HT1080 (cell line): ENCODE data around the gene RPRD2. TPM values are rescaled to one million over a fixed set of nuclear protein-coding genes. Genes with fewer than 3 reads are reported as not detected.
A peak's percentile ranks its signal among the peaks of the same experiment; 100 is the strongest.
"Not testable (repeated sequence)": the region's sequence is repeated elsewhere in the genome, so short reads cannot be mapped to it uniquely, and the experiment has no call there.

Experiments used
- DNase-seq: peaks from one replicate; pipeline ENCODE4 v3.0.0-alpha.2; 2015; ENCODE audit warnings: low read depth
- total RNA-seq: library from RNA; depleted of rRNA; stranded (reverse); fragments of >200 nt; shearing (Covaris generic); gene quantifications from 2 replicates; pipeline ENCODE4 v1.2.3, GENCODE V29; 2014

RPRD2 gene
- total RNA-seq, 1 experiment from 2014 or later = 8.7 TPM

GRCh38 chr1:150388241-150388640 is 24.3 kb downstream of the RPRD2 start:
- no peak for DNase-seq

DNA sequence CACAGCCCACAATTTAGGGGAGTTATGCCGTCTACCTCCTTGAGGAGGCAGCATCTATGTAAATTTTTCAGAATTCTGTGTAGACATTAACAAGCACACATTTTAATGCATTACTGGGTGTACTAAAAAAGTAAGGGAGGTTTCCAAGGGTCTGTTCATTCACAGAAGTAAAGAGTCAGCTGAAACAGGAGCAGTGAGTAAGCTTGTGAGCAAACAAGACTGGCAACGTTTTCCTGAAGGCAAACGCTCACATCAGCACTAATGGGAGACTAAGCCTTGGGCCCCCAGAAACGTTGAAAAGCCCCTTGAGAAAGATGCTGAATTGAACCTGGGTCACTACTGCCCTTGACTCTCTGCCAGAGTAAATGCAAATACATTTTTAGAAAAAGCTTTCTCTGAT is 25.7 kb downstream of the RPRD2 start:
- DNase-seq = no peak

DNA sequence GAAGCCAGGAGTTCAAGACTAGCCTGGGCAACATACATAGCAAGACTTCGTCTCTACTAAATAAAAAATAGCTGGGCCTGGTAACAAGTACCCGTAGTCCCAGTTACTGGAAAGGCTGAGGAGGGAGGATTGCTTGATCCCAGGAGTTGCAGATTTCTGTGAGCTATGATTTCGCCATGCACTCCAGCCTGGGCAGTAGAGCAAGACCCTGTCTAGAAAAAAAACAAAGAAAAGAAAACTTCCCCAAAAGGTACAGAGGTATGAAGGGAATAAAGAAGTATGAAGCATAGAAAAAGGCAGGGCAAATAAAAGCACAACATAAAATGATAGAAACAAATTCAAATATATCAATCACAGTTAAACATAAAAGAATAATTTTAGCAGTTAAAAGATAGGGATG is 28.7 kb downstream of the RPRD2 start:
- no peak for DNase-seq

DNA sequence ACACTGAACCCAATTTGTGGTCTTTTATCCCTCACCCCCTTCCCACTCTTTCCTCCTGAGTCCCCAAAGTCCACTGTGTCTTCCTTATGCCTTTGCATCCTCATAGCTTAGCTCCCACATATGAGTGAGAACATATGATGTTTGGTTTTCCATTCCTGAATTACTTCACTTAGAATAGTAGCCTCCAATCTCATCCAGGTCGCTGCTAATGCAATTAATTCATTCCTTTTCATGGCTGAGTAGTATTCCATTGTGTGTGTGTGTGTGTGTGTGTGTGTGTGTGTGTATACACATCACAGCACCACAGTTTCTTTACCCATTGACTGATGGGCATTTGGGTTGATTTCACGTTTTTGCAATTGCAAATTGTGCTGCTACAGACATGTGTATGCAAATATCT is 31.2 kb downstream of the RPRD2 start:
- DNase-seq = not testable (repeated sequence)

DNA sequence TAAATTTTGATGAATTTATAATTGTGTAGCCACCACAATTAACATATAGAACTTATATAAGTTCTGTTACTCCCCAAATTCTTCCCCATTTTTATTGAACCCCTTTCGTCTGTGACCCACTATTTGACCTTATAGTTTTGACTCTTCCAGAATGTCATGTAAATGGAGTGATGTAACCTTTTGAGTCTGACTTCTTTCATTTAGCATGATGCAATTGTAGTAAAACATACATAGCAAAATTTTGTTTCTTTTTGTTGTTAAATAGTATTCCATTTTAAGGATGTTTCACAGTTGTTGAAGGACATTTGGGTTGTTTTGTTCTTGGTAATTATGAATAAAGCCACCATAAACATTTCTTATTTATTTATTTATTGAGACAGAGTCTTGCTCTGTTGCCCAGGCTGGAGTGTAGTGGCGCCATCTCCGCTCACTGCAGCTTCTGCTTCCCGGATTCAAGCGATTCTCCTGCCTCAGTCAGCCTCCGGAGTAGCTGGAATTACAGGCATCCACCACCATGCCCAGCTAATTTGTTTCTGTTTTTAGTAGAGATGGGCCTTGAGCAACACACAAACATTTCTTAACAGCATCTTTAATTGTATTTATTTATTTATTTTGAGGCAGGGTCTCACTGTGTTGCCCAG is 33.6 kb downstream of the RPRD2 start:
- DNase-seq = no peak

DNA sequence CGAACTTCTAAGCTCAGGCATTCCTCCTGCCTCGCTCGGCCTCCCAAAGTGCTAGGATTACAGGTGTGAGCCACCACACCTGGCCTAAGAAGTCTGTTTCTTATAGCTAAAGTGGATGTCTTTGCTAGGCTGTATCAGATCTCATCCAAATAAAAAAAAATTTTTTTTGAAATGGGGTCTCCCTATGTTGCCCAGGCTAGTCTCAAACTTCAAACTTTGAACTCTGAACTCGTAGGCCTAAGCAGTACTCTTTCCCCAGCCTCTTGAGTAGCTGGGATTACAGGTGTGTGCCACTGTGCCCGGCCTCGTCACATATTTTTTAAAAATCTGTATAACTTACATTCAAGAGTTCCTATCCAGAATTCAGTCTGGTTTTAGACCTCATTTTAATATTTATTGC is 40.5 kb downstream of the RPRD2 start:
- no peak for DNase-seq

- no peak for DNase-seq
Observed at GRCh38 chr1:150405660-150406059, 41.7 kb downstream of the RPRD2 start.

GRCh38 chr1:150406483-150406882 is 42.5 kb downstream of the RPRD2 start:
- DNase-seq = peak; percentile 2

GRCh38 chr1:150407330-150407729 is 43.4 kb downstream of the RPRD2 start:
- DNase-seq = no peak

DNA sequence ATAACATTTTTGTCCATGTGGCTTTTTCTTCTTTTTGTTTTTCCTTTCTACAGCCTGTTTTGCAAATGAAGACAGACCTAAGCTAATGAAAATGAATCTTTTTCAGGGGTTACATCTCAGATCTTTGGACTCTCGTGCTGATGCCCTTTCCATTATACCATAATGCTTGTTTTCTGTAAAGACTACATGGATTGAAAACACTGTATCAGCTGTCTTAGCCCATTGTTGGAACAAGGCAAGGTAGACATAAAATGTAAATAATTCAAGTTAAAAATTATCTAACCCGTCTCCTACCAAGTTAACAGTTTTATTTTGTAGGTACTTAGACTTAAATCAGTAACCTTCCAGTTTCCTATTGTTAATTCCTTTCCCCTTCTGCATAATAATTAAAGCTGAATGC is 44.9 kb downstream of the RPRD2 start:
- no peak for DNase-seq

DNA sequence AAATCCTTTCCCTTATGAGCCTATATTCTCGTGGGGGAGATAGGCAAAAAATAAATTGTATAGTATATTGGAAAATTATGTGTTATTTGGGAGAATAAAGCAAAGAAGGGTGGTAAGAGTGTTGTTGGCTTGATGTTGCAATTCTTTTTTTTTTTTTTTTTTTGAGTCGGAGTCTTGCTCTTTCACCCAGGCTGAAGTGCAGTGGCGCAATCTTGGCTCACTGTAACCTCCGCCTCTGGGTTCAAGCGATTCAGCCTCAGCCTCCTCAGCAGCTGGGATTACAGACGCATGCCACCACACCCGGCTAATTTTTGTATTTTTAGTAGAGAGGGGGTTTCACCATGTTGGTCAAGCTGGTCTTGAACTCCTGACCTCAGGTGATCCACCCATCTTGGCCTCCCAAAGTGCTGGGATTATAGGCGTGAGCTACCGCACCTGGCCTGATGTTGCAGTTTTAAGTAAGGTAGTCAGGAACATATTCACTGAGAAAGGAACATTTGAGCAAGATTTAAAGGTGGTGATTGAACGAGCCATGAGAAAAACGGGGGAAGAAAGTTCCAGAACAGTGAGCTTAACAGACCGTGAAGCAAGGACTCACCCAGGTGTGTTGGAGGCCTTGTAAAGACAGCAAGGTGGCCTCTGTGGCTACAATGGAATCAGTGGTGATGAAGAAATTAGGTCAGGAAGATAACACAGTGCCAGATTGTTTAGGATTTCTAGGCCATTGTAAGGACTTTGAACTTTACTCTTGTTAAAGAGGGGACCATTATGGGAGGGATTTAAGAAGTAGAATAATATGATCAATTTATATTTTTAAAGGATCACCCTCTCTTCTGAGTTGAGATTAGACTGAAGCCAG is 45.8 kb downstream of the RPRD2 start:
- DNase-seq = no peak

- peak; percentile 23 for DNase-seq
Observed at GRCh38 chr1:150410582-150411101, 46.7 kb downstream of the RPRD2 start.

DNA sequence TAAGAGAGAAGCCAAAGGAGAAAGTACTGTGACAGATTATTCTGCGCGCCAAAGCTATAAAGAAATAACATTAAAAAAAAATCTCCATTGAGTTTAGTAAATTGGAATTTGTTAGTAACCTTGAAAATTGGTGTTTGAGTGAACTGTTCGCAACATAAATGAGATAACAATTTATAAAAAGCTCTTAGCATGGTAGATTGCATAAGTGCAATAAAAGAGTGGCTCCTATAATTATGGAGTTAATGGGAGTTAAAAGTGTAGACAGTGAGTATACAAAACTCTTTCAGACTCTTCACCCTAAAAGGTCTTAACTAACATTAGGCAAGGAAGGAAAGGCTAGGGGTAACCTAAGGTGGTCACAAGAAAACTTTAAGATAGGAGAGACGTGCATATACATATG is 50.6 kb downstream of the RPRD2 start:
- DNase-seq = no peak

DNA sequence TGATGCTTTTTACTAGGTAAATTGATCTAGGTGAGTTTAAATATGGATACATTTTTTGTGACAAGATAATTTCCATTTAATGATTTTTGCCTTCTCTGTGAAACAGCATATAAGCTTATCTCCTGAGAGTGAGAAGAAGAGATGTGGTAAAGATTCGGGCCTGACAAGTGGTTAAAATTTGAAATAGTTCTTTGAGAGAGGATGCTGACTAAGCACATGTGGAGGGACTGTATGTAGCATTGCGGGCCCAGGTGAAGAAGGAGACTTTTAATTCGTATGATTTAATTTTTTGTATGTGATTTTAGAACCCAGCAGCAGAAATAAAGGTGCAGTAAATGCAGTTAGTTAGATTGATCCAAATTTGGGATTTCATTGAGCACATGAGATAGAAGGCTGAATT is 51.9 kb downstream of the RPRD2 start:
- DNase-seq = no peak

DNA sequence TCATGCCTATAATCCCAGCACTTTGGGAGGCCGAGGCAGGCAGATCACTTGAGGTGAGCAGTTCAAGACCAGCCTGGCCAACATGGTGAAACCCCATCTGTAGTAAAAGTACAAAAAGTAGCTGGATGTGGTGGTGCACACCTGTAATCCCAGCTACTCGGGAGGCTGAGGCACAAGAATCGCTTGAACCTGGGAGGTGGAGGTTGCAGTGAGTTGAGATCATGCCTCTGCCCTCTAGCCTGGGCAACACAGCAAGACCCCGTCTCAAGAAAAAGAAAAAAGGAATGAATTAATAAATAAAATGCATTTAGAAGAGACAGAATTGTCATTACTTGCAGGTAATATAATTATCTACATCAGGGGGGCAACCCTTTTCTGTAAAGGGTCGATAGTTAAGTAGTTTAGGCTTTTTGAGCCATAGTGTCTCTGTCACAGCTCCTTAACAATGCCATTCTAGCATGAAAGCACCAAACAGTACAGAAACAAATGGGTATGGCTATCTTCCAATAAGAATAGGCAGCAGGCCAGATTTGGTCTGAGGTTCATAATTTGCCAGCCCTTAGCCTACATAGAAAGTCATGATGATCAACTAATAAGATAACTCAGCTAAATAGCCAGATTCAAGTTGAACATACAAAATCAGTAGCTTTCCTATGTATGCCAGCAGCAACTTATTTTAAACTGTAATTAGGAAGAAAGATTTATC is 56.8 kb downstream of the RPRD2 start:
- no peak for DNase-seq

- no peak for DNase-seq
Observed at GRCh38 chr1:150422541-150422940, 58.6 kb downstream of the RPRD2 start.

- DNase-seq = no peak
Observed at GRCh38 chr1:150429805-150430204, 65.9 kb downstream of the RPRD2 start.

DNA sequence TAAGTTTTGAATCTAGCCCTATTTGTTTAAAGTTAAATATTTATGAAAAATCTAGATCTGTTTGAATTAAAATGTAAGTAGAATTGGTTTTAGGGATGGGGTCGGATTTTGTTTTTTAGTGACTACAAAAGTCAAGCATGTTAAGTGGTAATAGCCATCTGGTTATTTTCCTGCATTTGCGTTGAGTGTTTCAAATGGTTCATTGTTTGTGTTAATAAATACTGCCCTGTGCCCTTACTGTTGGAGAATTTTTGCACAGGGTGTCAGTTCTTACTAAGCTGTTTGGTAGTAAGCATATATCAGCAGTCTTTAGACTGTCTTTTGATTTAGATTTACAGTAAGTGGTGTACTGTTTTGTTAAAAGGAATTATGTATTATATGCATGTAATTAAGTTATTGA is 77.2 kb downstream of the RPRD2 start:
- DNase-seq = no peak

- no peak for DNase-seq
Observed at GRCh38 chr1:150444232-150444631, 80.3 kb downstream of the RPRD2 start.

DNA sequence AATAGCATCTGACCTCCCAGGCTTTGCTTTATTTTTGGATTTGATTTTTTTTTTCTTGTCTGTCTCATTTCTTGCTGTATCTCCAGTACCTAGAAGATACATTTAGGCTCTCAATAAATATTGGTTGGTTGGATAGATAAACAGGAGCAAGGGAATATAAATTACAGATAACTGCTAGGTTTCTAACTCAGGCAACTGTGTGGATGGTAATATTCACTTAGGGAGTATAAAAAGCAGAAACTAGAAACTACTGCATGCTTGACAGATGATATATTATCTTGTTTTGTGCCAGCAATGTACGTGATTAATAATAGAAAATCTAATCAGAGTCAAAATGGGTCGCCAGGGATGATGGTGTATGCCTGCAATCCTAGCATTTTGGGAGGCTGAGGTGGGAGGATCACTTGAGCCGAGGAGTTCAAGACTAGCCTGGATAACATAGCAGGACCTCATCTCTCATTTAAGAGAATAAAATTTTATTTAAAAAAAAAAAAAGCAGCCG is 92.2 kb downstream of the RPRD2 start:
- DNase-seq = no peak

DNA sequence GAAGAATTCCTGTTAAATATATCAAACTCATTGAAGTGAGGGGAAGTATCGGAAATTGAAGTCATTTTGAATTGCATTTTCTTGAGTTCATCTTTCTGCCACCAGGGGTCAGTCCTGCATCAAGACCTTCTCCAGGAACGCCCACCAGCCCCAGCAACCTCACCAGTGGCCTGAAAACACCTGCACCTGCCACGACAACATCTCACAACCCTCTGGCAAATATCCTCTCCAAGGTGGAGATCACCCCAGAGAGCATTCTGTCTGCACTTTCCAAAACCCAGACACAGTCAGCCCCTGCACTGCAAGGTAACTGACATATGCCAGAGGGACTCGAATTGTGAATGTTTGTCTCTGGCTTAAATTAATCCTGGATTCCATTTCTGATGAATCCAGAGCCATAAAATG is 100.5 kb downstream of the RPRD2 start:
- peak; percentile 46 for DNase-seq

GRCh38 chr1:150466964-150467363 is 103.0 kb downstream of the RPRD2 start:
- DNase-seq = no peak
